Measurements from ENCODE around the gene ARL6IP5.

DNA sequence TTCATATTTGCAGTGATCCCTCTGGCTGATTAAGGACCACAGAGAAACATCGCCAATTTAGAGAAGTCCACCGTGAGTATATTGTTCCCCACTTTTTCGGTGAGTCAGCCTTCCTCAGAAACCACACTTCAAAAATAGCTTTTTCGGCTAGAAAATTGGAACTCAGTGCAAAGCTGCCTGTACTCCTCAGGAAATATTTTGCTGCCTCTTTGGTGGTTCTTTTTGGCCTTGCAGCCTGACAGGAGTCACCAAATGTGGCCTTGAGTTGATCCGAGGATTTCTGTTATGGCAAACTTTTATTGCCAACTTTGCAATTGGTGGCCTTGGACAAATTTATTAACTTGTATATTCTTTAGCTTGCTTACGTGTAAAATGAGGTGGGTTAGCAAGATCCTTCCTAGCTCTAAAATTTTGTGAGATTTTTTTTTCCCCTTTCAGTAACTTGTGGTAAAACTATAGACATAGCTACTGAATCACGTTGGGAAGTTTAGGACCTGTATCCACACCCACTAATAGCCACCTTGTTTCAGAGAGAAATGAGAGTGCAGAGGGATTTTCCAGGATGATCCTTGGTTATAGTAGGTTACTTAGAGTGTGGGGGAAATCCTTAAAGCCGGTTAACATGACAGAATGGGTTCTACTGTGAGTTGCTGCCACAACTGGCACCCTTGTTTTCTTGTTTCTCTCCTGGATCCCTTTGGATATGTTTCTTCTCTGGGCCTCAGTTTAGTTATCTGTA lies 9.9 kb downstream of the ARL6IP5 start:
- TF ChIP-seq, protein P1, sequence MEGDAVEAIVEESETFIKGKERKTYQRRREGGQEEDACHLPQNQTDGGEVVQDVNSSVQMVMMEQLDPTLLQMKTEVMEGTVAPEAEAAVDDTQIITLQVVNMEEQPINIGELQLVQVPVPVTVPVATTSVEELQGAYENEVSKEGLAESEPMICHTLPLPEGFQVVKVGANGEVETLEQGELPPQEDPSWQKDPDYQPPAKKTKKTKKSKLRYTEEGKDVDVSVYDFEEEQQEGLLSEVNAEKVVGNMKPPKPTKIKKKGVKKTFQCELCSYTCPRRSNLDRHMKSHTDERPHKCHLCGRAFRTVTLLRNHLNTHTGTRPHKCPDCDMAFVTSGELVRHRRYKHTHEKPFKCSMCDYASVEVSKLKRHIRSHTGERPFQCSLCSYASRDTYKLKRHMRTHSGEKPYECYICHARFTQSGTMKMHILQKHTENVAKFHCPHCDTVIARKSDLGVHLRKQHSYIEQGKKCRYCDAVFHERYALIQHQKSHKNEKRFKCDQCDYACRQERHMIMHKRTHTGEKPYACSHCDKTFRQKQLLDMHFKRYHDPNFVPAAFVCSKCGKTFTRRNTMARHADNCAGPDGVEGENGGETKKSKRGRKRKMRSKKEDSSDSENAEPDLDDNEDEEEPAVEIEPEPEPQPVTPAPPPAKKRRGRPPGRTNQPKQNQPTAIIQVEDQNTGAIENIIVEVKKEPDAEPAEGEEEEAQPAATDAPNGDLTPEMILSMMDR (conservative IDR thresholded peaks at IDR 0.05; ENCODE audit: low read depth, low read length): no peak
- no peak for TF ChIP-seq EZH2 (IDR thresholded peaks at IDR 0.05; ENCODE audit: borderline replicate concordance, low read depth, low read length, poor library complexity, severe bottlenecking)

All from A673 (cell line).